ENCODE measurements around the gene RPS6KB2.

RPS6KB2 gene

GRCh38 chr11:67410984-67411784 is 17.1 kb upstream of the RPS6KB2 start:
- Mint-ChIP-seq H3K4me1 (peaks cover 74 to 91% of the 10 kb centered on the region in 2 donors), H3K36me3 (peaks cover 13 to 29% of the 10 kb centered on the region in 2 donors), H3K27me3 (no peaks in the 10 kb centered on the region), H3K9me3 (no peaks in the 10 kb centered on the region), H3K27ac (peak overlapping the region; percentile 81), H3K4me3 (peak overlapping the region in 1 of 2 donors; percentile 39)
- DNase-seq, result no peak
- ATAC-seq (replicated peaks), result no peak

GRCh38 chr11:67411785-67412152 is 16.5 kb upstream of the RPS6KB2 start:
- peaks cover 10 to 24% of the 10 kb centered on the region in 2 donors for H3K36me3 Mint-ChIP-seq
- DNase-seq (no peak), ATAC-seq (replicated peaks) (peak; percentile 43 to 55)
- peak overlapping the region; percentile 81 for H3K27ac Mint-ChIP-seq
- no peaks in the 10 kb centered on the region for H3K9me3 Mint-ChIP-seq
- no peaks in the 10 kb centered on the region for H3K27me3 Mint-ChIP-seq
- H3K4me3 Mint-ChIP-seq, result peak overlapping the region in 1 of 2 donors; percentile 39
- H3K4me1 Mint-ChIP-seq, result peaks cover 74 to 91% of the 10 kb centered on the region in 2 donors

GRCh38 chr11:67412495-67413179 is 15.7 kb upstream of the RPS6KB2 start:
- ATAC-seq (replicated peaks) (peak in 1 of 2 donors; percentile 3), DNase-seq (no peak)
- peaks cover 73 to 91% of the 10 kb centered on the region in 2 donors for H3K4me1 Mint-ChIP-seq
- peak overlapping the region; percentile 39 for H3K27ac Mint-ChIP-seq
- peaks cover 10 to 16% of the 10 kb centered on the region in 2 donors for H3K36me3 Mint-ChIP-seq
- H3K4me3 Mint-ChIP-seq, result peak overlapping the region; percentile 25 to 37
- H3K9me3 Mint-ChIP-seq, result no peaks in the 10 kb centered on the region
- no peaks in the 10 kb centered on the region for H3K27me3 Mint-ChIP-seq

- H3K4me3 Mint-ChIP-seq, result no peak overlapping the region
- H3K4me1 Mint-ChIP-seq, result peaks cover 72 to 91% of the 10 kb centered on the region in 2 donors
- H3K36me3 Mint-ChIP-seq, result peaks cover 8 to 10% of the 10 kb centered on the region in 2 donors
- ATAC-seq (replicated peaks) (no peak), DNase-seq (no peak)
- no peaks in the 10 kb centered on the region for H3K27me3 Mint-ChIP-seq
- H3K9me3 Mint-ChIP-seq, result no peaks in the 10 kb centered on the region
- H3K27ac Mint-ChIP-seq, result peak overlapping the region; percentile 39
Observed at GRCh38 chr11:67413266-67413849, 14.9 kb upstream of the RPS6KB2 start.

- DNase-seq (no peak), ATAC-seq (replicated peaks) (no peak)
- no peaks in the 10 kb centered on the region for H3K36me3 Mint-ChIP-seq
- peaks cover 67 to 91% of the 10 kb centered on the region in 2 donors for H3K4me1 Mint-ChIP-seq
- peak within 1 kb of the TSS; percentile 79 to 82 for H3K4me3 Mint-ChIP-seq
- H3K27me3 Mint-ChIP-seq, result no peaks in the 10 kb centered on the region
- peak within 1 kb of the TSS; percentile 75 for H3K27ac Mint-ChIP-seq
- H3K9me3 Mint-ChIP-seq, result no peaks in the 10 kb centered on the region
Observed at GRCh38 chr11:67415501-67416304, 12.6 kb upstream of the RPS6KB2 start, which contains the start of gene CARNS1. Gene CARNS1, plus strand, starts transcription at chr11:67415678. Its CDS starts 522 bp downstream, at chr11:67416200.

- Mint-ChIP-seq H3K4me1 (peaks cover 60 to 88% of the 10 kb centered on the region in 2 donors), H3K4me3 (peak overlapping the region; percentile 70 to 81), H3K9me3 (no peaks in the 10 kb centered on the region), H3K27ac (peak overlapping the region; percentile 75), H3K36me3 (no peaks in the 10 kb centered on the region), H3K27me3 (no peaks in the 10 kb centered on the region)
- ATAC-seq (replicated peaks), result no peak
- no peak for DNase-seq
Observed at GRCh38 chr11:67416416-67417335, 11.6 kb upstream of the RPS6KB2 start.

GRCh38 chr11:67417425-67417824 is 10.9 kb upstream of the RPS6KB2 start:
- Mint-ChIP-seq H3K27me3 (no peaks in the 10 kb centered on the region), H3K4me3 (no peak overlapping the region), H3K36me3 (no peaks in the 10 kb centered on the region), H3K4me1 (peaks cover 53 to 80% of the 10 kb centered on the region in 2 donors), H3K27ac (no peak overlapping the region), H3K9me3 (no peaks in the 10 kb centered on the region)
- ATAC-seq (replicated peaks) (no peak), DNase-seq (no peak)

GRCh38 chr11:67418476-67419281 is 9.6 kb upstream of the RPS6KB2 start:
- H3K4me3 Mint-ChIP-seq, result peak overlapping the region; percentile 62 to 69
- no peaks in the 10 kb centered on the region for H3K27me3 Mint-ChIP-seq
- ATAC-seq (replicated peaks) (peak; percentile 43 to 46), DNase-seq (no peak)
- H3K9me3 Mint-ChIP-seq, result no peaks in the 10 kb centered on the region
- H3K27ac Mint-ChIP-seq, result peak overlapping the region; percentile 89
- H3K36me3 Mint-ChIP-seq, result no peaks in the 10 kb centered on the region
- peaks cover 47 to 75% of the 10 kb centered on the region in 2 donors for H3K4me1 Mint-ChIP-seq

GRCh38 chr11:67419325-67420049 is 8.8 kb upstream of the RPS6KB2 start:
- H3K27ac Mint-ChIP-seq, result no peak overlapping the region
- H3K4me1 Mint-ChIP-seq, result peaks cover 47 to 69% of the 10 kb centered on the region in 2 donors
- no peaks in the 10 kb centered on the region for H3K9me3 Mint-ChIP-seq
- H3K27me3 Mint-ChIP-seq, result no peaks in the 10 kb centered on the region
- peaks cover 0 to under 1% of the 10 kb centered on the region in 2 donors for H3K36me3 Mint-ChIP-seq
- DNase-seq, result no peak
- peak overlapping the region; percentile 80 for H3K4me3 Mint-ChIP-seq
- ATAC-seq (replicated peaks), result no peak

- Mint-ChIP-seq H3K4me1 (peaks cover 46 to 63% of the 10 kb centered on the region in 2 donors), H3K27ac (peak overlapping the region; percentile 89), H3K4me3 (peak overlapping the region; percentile 80), H3K9me3 (no peaks in the 10 kb centered on the region), H3K36me3 (peaks cover 0 to 5% of the 10 kb centered on the region in 2 donors), H3K27me3 (no peaks in the 10 kb centered on the region)
- ATAC-seq (replicated peaks) (no peak), DNase-seq (no peak)
Observed at GRCh38 chr11:67420147-67420645, 8.1 kb upstream of the RPS6KB2 start.

- H3K4me3 Mint-ChIP-seq, result peak overlapping the region; percentile 80
- H3K9me3 Mint-ChIP-seq, result no peaks in the 10 kb centered on the region
- ATAC-seq (replicated peaks), result peak; percentile 87 to 89
- H3K36me3 Mint-ChIP-seq, result peaks cover 0 to 5% of the 10 kb centered on the region in 2 donors
- H3K27ac Mint-ChIP-seq, result peak overlapping the region; percentile 94
- H3K4me1 Mint-ChIP-seq, result peaks cover 48 to 62% of the 10 kb centered on the region in 2 donors
- peak; percentile 95 for DNase-seq
- H3K27me3 Mint-ChIP-seq, result no peaks in the 10 kb centered on the region
Observed at GRCh38 chr11:67420646-67421429, 7.5 kb upstream of the RPS6KB2 start.

All from stimulated activated naive B cell treated with anti-CD40 and anti-IgM and Interleukin-4, amounts not matched to agents 10 μg/mL and 1 μg/mL and 100 μg/mL, for 72 hours (primary cell).